GM10248 (cell line): ENCODE results near the gene CCDC183.

Source experiments
- CTCF ChIA-PET: fragments of 300-600 bp; sonication (Branson Sonifier 250); formaldehyde crosslinking; extraction: SDS; loops from one replicate; lab custom pipeline; 2021; ENCODE audit warnings: antibody characterized with exemption; lab: Yijun Ruan, JAX
- POLR2A ChIA-PET: fragments of 350-650 bp; sonication (Branson Sonifier 250); formaldehyde crosslinking; extraction: SDS; loops from one replicate; lab custom pipeline; 2020; ENCODE audit warnings: antibody characterized with exemption; lab: Yijun Ruan, JAX
- DNase-seq: peaks from one replicate; pipeline ENCODE4 v3.0.0; 2012; ENCODE audit errors: extremely low spot score
- TF ChIP-seq, protein P1 (sequence below): IDR thresholded peaks from 2 replicates; pipeline ENCODE4 v1.5.1; 2012; ENCODE audit warnings: mild to moderate bottlenecking, low read depth; ENCODE audit errors: extremely low read depth, missing control alignments, control extremely low read depth

The CCDC183 gene

DNA sequence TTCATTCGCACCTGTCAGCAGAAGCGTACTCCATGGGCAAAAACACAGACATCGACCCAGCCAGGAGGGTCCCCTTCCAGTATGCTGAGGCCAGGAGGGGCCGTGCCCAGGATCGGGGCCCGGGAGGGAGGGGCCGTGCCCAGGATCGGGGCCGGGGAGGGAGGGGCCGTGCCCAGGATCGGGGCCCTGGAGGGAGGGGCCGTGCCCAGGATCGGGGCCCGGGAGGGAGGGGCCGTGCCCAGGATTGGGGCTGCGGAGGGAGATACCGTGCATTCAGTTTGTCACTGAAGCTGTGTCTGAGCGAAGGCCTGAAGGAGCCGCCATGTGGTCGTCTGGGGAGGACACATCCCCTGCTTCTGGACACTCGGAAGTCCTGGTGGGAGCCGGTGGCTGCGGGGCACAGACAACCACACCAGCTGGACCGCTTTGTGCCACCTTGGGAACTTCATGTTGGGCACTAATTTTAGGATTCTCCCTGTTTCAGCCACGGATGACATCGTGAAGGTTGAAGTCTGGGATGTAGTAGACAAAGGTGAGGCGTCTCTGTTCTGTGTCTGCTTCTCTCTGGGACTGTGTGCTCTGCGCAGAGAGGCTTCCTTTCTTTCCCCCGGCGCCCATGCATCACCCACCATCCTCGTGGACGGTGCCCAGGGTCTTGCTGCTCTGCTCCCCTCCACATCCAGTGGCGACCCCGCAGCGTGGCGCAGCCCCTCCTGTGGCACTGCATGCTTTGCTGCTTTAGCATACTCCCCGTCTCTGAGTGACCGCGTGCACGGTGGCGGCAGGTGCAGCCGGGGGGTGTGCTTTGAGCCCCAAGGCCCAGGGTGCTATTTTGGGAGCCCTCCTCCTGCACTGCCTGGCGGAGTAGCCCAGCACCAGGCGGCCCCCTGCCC lies 29.4 kb downstream of the CCDC183 start:
- CTCF ChIA-PET = interaction anchor here (1.2 to 4.0 kb wide), 2 partner anchors 16 to 17 kb away, joined by 4 to 26 read pairs; partner anchors contain the start of gene AJM1
- DNase-seq = no peak
- POLR2A ChIA-PET = no interaction called here
- TF ChIP-seq, protein P1, sequence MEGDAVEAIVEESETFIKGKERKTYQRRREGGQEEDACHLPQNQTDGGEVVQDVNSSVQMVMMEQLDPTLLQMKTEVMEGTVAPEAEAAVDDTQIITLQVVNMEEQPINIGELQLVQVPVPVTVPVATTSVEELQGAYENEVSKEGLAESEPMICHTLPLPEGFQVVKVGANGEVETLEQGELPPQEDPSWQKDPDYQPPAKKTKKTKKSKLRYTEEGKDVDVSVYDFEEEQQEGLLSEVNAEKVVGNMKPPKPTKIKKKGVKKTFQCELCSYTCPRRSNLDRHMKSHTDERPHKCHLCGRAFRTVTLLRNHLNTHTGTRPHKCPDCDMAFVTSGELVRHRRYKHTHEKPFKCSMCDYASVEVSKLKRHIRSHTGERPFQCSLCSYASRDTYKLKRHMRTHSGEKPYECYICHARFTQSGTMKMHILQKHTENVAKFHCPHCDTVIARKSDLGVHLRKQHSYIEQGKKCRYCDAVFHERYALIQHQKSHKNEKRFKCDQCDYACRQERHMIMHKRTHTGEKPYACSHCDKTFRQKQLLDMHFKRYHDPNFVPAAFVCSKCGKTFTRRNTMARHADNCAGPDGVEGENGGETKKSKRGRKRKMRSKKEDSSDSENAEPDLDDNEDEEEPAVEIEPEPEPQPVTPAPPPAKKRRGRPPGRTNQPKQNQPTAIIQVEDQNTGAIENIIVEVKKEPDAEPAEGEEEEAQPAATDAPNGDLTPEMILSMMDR = no peak

DNA sequence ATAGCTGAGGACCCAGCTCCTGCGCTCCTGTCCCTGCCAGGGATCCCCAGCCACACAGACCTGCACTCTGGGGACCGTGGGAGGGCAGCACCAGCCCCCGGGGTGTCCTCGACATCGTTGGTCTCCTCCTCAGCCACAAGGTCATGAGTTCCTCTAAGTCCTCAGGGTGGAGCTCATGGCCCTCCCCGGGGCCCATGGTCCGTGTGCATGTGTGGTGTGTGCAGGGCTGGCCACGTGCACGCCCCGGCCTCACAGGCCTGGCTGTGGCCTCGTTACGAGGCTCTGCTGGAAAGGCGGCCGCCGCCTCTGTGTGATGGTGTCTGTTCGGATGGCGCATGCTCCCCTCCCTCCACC lies 30.0 kb downstream of the CCDC183 start:
- TF ChIP-seq, protein P1 = no peak
- ChIA-PET POLR2A (no interaction called here), CTCF (interaction anchor here (1.2 kb wide), 1 partner anchor 15 kb away, joined by 4 read pairs; the partner anchor contains the start of gene AJM1)
- peak; percentile 9 for DNase-seq

DNA sequence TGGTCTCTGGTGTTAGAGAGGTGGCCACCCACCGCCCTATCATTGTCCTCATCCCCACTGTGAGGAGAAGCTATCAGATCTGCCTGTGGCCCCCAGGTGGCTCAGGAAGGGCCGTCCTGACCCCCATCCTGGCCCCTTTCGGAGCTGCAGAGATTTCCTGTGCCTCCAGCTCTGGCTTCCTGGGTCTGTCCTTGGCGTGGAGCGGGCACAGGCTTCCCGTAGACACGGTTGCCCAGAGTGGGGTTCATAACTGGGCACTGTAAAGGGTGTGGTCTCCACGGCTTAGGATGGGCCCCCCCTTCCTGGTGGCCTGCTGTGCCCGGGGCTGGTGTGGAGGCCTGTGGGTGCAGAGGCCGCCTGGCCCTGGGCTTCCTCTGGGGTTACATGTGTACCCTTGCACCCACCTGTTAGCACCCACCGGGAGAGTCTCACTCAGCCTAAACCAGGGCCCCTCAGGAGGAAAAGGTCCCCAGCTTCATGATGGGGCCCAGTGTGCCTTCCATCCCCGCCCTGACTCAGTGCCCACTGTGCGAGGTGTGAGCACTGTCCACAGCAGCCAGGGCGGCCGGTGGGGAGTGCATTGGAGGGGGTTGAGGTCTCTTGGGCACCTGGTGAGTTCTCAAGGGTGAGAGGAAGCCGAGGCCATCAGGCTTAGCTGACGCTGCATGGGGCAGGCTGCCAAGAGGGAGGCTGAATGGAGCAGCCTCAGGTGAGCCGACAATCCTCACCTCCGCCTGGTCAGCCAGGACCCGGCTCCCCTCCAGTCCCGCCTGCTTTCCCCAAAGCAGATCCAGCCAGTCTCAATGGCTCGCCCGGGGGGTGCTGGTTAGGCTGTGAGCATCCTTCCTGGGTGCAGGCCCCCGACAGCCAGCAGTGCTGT lies 30.8 kb downstream of the CCDC183 start:
- peak; percentile 7 for DNase-seq
- POLR2A ChIA-PET = no interaction called here
- CTCF ChIA-PET = interaction anchor here (1.2 to 1.5 kb wide), 2 partner anchors 15 to 208 kb away, joined by 4 read pairs; partner anchors contain the start of gene AJM1
- TF ChIP-seq, protein P1 = no peak

DNA sequence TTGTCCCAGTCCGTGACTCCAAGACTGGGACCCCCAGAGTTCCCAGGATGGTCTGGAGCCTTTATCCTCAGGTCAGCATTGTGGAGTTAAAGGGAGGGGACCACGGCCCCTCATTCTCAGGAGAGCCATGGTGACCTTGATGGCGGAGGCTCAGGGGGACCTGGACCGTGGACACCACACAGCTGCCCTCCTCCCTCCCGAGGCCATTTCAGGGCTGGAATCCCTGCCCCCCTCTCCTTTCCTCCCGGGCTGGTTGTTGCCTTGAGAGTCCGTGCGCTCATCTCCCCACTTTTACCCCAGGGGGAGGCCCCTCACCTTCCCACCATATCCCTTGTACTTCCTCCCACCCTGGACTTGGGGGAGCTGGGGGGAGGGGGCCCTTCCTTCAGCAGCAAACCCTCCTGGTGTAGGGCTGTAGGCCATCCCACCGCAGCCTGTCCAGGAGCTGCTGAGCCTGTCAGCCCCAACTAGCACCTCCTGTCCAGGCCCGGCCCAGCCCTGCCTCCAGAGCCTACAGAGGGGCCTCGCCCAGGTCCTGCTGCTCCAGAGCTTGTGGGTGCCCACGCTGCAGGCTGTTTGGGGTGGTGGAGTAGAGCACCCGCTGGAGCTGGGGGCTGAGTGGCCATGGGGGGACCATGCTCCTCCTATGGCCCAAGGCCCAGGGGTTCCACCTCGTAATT lies 31.8 kb downstream of the CCDC183 start:
- ChIA-PET CTCF (interaction anchor here (1.5 kb wide), 1 partner anchor 207 kb away, joined by 4 read pairs; no protein-coding TSS in a partner anchor), POLR2A (no interaction called here)
- TF ChIP-seq, protein P1 = no peak
- DNase-seq = no peak

DNA sequence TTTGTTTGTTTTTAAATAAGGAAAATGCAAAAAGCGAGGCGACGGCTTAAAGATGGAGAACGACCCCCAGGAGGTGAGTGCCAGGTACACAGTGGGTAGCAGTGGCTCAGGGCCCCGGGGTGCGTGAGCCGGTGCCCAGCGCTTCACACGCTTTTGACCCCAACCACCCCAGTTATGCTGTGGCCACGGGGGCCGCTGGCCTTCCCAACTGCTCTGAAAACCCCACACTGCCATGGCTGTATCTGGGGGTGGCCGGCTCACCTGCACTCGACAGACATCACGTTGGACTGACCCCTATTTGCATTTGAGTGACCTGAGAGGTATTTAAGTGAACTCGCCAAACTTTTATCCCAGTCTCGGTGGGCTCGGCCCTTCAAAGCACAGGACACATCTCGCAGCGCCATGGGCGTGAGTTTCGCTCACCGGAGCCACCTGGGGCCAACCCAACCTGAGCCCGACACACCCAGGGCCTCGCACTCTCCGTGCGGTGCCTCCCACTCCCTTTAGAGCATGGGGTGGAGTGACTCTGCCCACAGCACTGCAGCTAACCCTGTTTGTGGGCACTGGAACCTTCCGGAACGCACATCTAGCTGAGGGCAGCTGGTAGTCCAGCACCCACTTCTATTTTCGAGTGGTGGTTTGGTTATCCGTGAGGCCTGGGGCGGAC lies 32.5 kb downstream of the CCDC183 start:
- ChIA-PET CTCF (interaction anchor here (1.2 to 1.5 kb wide), 3 partner anchors 42 to 207 kb away, joined by 3 to 5 read pairs (median 4); no protein-coding TSS in a partner anchor), POLR2A (no interaction called here)
- TF ChIP-seq, protein P1 = no peak
- no peak for DNase-seq
